HepG2 (cell line): Measurements from ENCODE around the gene SLC16A3. TPM values are rescaled to one million over a fixed set of nuclear protein-coding genes. Genes with fewer than 3 reads are reported as not detected.

Experiments
- GATAD2A ChIP-seq: IDR thresholded peaks from 2 replicates; pipeline ENCODE4 v1.6.1; 2016
- HDAC1 ChIP-seq: sonication (generic); formaldehyde crosslinking; IDR thresholded peaks from 2 replicates; pipeline ENCODE4 v1.5.1; 2020; ENCODE audit warnings: mild to moderate bottlenecking, missing genetic modification reagents
- HES4 ChIP-seq: sonication (generic); formaldehyde crosslinking; IDR thresholded peaks from 2 replicates; pipeline ENCODE4 v1.9.0; 2021; ENCODE audit warnings: mild to moderate bottlenecking, missing genetic modification reagents, borderline replicate concordance
- MTF1 ChIP-seq: sonication (generic); formaldehyde crosslinking; IDR thresholded peaks from 2 replicates; pipeline ENCODE4 v1.5.0; 2020; ENCODE audit warnings: missing genetic modification reagents
- NR1H2 ChIP-seq: sonication (generic); formaldehyde crosslinking; IDR thresholded peaks from 2 replicates; pipeline ENCODE4 v1.8.1; 2022; ENCODE audit warnings: low read depth, missing genetic modification reagents, borderline replicate concordance
- SRY ChIP-seq: sonication (generic); formaldehyde crosslinking; IDR thresholded peaks from 2 replicates; pipeline ENCODE4 v1.8.0; 2022; ENCODE audit warnings: mild to moderate bottlenecking, missing genetic modification reagents
- STAG1 ChIP-seq: sonication (generic); formaldehyde crosslinking; IDR thresholded peaks from 2 replicates; pipeline ENCODE4 v1.4.0; 2020; ENCODE audit warnings: missing genetic modification reagents
- SYNCRIP ChIP-seq: fragments of 200-400 bp; formaldehyde crosslinking; IDR thresholded peaks from 2 replicates; pipeline ENCODE4 v1.6.1; 2018; ENCODE audit warnings: mild to moderate bottlenecking, low read depth, low read length; ENCODE audit not compliant: insufficient read depth
- TGIF2 ChIP-seq: IDR thresholded peaks from 2 replicates; pipeline ENCODE4 v1.6.1; 2016; ENCODE audit warnings: control low read depth, missing compliant biosample characterization
- UBTF ChIP-seq: sonication (generic); formaldehyde crosslinking; IDR thresholded peaks from 2 replicates; pipeline ENCODE4 v1.4.0; 2020; ENCODE audit warnings: mild to moderate bottlenecking, missing genetic modification reagents
- ZBTB46 ChIP-seq: sonication (generic); formaldehyde crosslinking; IDR thresholded peaks from 2 replicates; pipeline ENCODE4 v1.4.0; 2020; ENCODE audit warnings: mild to moderate bottlenecking, missing genetic modification reagents, borderline replicate concordance
- polyA plus RNA-seq, 8 experiments: library from polyadenylated mRNA; depleted of rRNA in 3 of 8; stranded (reverse) in 7 of 8; unstranded in 1 of 8; fragments of >200 nt; fragmentation: Illumina TruSeq in 4 of 8; extraction: Trizol in 4 of 8; gene quantifications; 2 replicates each; pipeline versions ENCODE4 v1.2.1 to v1.2.3, GENCODE V29; 2011 to 2016; ENCODE audit warnings: low read depth in 4 of 8, missing spikeins in 1 of 8, mixed read lengths in 1 of 8; ENCODE audit not compliant: insufficient read depth in 1 of 8
- total RNA-seq, 5 experiments: library from RNA; depleted of rRNA; stranded (reverse); fragments of >200 nt; fragmentation: Illumina TruSeq; extraction: Trizol; gene quantifications; 2 replicates each; pipeline ENCODE4 v1.2.3, GENCODE V29; 2016; ENCODE audit warnings: low read depth in 1 of 5
- TF ChIP-seq, protein P1 (sequence below): sonication (generic); formaldehyde crosslinking; conservative IDR thresholded peaks from 2 replicates; pipeline ENCODE4 v1.8.0; 2022; ENCODE audit warnings: missing genetic modification reagents
- TF ChIP-seq, protein P2 (sequence below): sonication (generic); formaldehyde crosslinking; IDR thresholded peaks from 2 replicates; pipeline ENCODE4 v1.5.1; 2020; ENCODE audit warnings: missing genetic modification reagents, mild to moderate bottlenecking, borderline replicate concordance
- TF ChIP-seq, protein P3 (sequence below): sonication (generic); formaldehyde crosslinking; IDR thresholded peaks from 2 replicates; pipeline ENCODE4 v1.4.0; 2020; ENCODE audit warnings: missing genetic modification reagents

The SLC16A3 gene
- total and polyA plus RNA-seq, 2 of the 13 experiments (the other 11 are each of a cell fraction or from before 2014, with no cell fraction given): 242 to 349 TPM

DNA sequence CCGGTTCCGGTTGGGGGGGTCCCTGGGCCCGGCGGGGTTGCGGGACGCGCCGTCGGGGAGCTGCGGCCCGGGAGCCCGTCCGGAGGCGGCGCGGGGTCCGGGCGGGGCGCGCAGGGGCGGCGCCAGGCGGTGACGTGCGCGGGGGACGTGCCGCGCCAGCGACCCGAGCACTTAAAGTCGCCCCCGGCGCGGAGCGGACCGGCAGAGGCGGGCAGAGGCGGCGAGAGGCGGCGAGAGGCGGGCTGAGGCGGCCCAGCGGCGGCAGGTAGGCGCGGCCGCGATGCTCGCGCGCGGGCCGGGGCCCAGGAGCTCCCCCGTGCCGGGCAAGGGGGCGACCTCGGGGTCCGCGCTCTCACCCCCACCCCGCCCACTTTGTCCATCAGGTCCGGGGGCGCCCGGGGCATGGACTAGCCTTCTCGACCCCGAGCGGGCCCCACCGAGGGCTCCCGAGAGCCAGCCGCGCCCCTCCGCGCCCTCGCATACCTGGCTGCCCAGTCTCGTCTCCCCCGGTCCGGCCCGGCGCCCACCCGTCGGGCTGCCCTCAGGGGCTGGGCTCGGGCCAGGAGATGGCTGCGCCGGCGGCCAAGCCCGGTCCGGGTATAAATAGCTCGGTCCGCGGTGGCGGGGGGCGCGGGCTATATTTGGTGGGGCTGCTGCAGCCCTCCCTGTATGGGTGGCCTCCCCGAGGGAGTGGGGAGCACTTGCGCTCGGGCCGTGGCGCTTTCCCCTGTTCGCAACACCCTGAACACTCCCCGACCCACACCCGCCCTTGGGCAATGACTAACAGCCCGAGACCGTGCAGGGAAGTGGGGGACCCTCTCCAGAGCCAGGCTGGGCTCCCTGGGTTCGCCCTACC is at the start of gene SLC16A3 (continued):
- TF ChIP-seq SYNCRIP: no peak
- TF ChIP-seq NR1H2 (CRISPR knock-in tag): no peak
- no peak for TF ChIP-seq UBTF (CRISPR knock-in tag)
- TF ChIP-seq STAG1: peak; percentile 14; the same call in 1 of the 2 replicates
- TF ChIP-seq, protein P1, sequence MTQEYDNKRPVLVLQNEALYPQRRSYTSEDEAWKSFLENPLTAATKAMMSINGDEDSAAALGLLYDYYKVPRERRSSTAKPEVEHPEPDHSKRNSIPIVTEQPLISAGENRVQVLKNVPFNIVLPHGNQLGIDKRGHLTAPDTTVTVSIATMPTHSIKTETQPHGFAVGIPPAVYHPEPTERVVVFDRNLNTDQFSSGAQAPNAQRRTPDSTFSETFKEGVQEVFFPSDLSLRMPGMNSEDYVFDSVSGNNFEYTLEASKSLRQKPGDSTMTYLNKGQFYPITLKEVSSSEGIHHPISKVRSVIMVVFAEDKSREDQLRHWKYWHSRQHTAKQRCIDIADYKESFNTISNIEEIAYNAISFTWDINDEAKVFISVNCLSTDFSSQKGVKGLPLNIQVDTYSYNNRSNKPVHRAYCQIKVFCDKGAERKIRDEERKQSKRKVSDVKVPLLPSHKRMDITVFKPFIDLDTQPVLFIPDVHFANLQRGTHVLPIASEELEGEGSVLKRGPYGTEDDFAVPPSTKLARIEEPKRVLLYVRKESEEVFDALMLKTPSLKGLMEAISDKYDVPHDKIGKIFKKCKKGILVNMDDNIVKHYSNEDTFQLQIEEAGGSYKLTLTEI (CRISPR knock-in tag): no peak
- TF ChIP-seq, protein P2, sequence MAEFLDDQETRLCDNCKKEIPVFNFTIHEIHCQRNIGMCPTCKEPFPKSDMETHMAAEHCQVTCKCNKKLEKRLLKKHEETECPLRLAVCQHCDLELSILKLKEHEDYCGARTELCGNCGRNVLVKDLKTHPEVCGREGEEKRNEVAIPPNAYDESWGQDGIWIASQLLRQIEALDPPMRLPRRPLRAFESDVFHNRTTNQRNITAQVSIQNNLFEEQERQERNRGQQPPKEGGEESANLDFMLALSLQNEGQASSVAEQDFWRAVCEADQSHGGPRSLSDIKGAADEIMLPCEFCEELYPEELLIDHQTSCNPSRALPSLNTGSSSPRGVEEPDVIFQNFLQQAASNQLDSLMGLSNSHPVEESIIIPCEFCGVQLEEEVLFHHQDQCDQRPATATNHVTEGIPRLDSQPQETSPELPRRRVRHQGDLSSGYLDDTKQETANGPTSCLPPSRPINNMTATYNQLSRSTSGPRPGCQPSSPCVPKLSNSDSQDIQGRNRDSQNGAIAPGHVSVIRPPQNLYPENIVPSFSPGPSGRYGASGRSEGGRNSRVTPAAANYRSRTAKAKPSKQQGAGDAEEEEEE (CRISPR knock-in tag): no peak
- TF ChIP-seq GATAD2A: no peak
- TF ChIP-seq, protein P3, sequence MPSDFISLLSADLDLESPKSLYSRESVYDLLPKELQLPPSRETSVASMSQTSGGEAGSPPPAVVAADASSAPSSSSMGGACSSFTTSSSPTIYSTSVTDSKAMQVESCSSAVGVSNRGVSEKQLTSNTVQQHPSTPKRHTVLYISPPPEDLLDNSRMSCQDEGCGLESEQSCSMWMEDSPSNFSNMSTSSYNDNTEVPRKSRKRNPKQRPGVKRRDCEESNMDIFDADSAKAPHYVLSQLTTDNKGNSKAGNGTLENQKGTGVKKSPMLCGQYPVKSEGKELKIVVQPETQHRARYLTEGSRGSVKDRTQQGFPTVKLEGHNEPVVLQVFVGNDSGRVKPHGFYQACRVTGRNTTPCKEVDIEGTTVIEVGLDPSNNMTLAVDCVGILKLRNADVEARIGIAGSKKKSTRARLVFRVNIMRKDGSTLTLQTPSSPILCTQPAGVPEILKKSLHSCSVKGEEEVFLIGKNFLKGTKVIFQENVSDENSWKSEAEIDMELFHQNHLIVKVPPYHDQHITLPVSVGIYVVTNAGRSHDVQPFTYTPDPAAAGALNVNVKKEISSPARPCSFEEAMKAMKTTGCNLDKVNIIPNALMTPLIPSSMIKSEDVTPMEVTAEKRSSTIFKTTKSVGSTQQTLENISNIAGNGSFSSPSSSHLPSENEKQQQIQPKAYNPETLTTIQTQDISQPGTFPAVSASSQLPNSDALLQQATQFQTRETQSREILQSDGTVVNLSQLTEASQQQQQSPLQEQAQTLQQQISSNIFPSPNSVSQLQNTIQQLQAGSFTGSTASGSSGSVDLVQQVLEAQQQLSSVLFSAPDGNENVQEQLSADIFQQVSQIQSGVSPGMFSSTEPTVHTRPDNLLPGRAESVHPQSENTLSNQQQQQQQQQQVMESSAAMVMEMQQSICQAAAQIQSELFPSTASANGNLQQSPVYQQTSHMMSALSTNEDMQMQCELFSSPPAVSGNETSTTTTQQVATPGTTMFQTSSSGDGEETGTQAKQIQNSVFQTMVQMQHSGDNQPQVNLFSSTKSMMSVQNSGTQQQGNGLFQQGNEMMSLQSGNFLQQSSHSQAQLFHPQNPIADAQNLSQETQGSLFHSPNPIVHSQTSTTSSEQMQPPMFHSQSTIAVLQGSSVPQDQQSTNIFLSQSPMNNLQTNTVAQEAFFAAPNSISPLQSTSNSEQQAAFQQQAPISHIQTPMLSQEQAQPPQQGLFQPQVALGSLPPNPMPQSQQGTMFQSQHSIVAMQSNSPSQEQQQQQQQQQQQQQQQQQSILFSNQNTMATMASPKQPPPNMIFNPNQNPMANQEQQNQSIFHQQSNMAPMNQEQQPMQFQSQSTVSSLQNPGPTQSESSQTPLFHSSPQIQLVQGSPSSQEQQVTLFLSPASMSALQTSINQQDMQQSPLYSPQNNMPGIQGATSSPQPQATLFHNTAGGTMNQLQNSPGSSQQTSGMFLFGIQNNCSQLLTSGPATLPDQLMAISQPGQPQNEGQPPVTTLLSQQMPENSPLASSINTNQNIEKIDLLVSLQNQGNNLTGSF (CRISPR knock-in tag): 0 out of 2 replicates have a peak, but pooled peaks have one; percentile 85
- no peak for TF ChIP-seq HES4
- peak; percentile 47 for TF ChIP-seq SRY
- no peak for TF ChIP-seq MTF1 (CRISPR knock-in tag)
- 0 out of 2 replicates have a peak, but pooled peaks have one; percentile 16 for TF ChIP-seq TGIF2
- no peak for TF ChIP-seq ZBTB46
- TF ChIP-seq HDAC1: peak; percentile 42
